ENCODE data around the gene SPSB4. TPM values are rescaled to one million over a fixed set of nuclear protein-coding genes. Genes with fewer than 3 reads are reported as not detected.

SPSB4 gene
- total RNA-seq, 1 donor from 2014 or later: 2.2 TPM

- peaks cover 27% of the 10 kb centered on the region for H3K4me1 Mint-ChIP-seq (ENCODE audit: low read depth, unreplicated experiment)
Measured at GRCh38 chr3:141080431-141080830, 29.3 kb downstream of the SPSB4 start.

GRCh38 chr3:141081141-141081795 is 30.1 kb downstream of the SPSB4 start:
- H2AFZ ChIP-seq (ENCODE audit: low read depth, low read length): no peak overlapping the region
- Mint-ChIP-seq H3K4me1 (ENCODE audit: low read depth, unreplicated experiment) (peaks cover 27% of the 10 kb centered on the region), H3K36me3 (ENCODE audit: low read depth, unreplicated experiment) (no peaks in the 10 kb centered on the region), H3K27me3 (ENCODE audit: low read depth, unreplicated experiment) (peaks cover 5% of the 10 kb centered on the region), H3K27ac (ENCODE audit: unreplicated experiment) (peak overlapping the region; percentile 47), H3K4me3 (ENCODE audit: unreplicated experiment) (no peak overlapping the region), H3K9me3 (ENCODE audit: unreplicated experiment) (peaks cover 7% of the 10 kb centered on the region)
- no peak overlapping the region for H3K4me2 ChIP-seq (ENCODE audit: low read length)
- H3K4me1 ChIP-seq (ENCODE audit: insufficient read depth, low read length): peaks cover 16% of the 10 kb centered on the region
- FAIRE-seq (no peak), DNase-seq (ENCODE audit: low read depth) (no peak)
- no peaks in the 10 kb centered on the region for H3K79me2 ChIP-seq (ENCODE audit: insufficient read depth, low read length)
- H4K20me1 ChIP-seq (ENCODE audit: insufficient read depth, low read length): no peaks in the 10 kb centered on the region
- H3K4me3 ChIP-seq (ENCODE audit: insufficient read depth, low read depth, low read length): no peak overlapping the region
- no peaks in the 10 kb centered on the region for H3K36me3 ChIP-seq (ENCODE audit: insufficient read depth, low read length)
- no peak overlapping the region for H3K27ac ChIP-seq (ENCODE audit: low read depth, low read length)
- H3K9ac ChIP-seq (ENCODE audit: low read length): no peak overlapping the region
- H3K9me3 ChIP-seq (ENCODE audit: insufficient read depth, low read depth, low read length): no peaks in the 10 kb centered on the region
- H3K27me3 ChIP-seq (ENCODE audit: insufficient read depth, low read length): no peaks in the 10 kb centered on the region
- TF ChIP-seq EZH2 (IDR thresholded peaks at IDR 0.05; ENCODE audit: insufficient read depth, low read length): no peak
- TF ChIP-seq CTCF (IDR thresholded peaks at IDR 0.05; ENCODE audit: insufficient read depth, low read depth, low read length): no peak

More at GRCh38 chr3:141080431-141080830, 29.3 kb downstream of the SPSB4 start:
- H2AFZ ChIP-seq (ENCODE audit: low read depth, low read length): no peak overlapping the region
- no peaks in the 10 kb centered on the region for H3K36me3 ChIP-seq (ENCODE audit: insufficient read depth, low read length)
- Mint-ChIP-seq H3K4me3 (ENCODE audit: unreplicated experiment) (no peak overlapping the region), H3K27me3 (ENCODE audit: low read depth, unreplicated experiment) (peaks cover 5% of the 10 kb centered on the region), H3K27ac (ENCODE audit: unreplicated experiment) (no peak overlapping the region), H3K9me3 (ENCODE audit: unreplicated experiment) (peaks cover 7% of the 10 kb centered on the region), H3K36me3 (ENCODE audit: low read depth, unreplicated experiment) (no peaks in the 10 kb centered on the region)
- H3K4me2 ChIP-seq (ENCODE audit: low read length): no peak overlapping the region
- H4K20me1 ChIP-seq (ENCODE audit: insufficient read depth, low read length): no peaks in the 10 kb centered on the region
- no peak for TF ChIP-seq CTCF (IDR thresholded peaks at IDR 0.05; ENCODE audit: insufficient read depth, low read depth, low read length)
- no peak for TF ChIP-seq EZH2 (IDR thresholded peaks at IDR 0.05; ENCODE audit: insufficient read depth, low read length)
- H3K27ac ChIP-seq (ENCODE audit: low read depth, low read length): no peak overlapping the region
- no peaks in the 10 kb centered on the region for H3K27me3 ChIP-seq (ENCODE audit: insufficient read depth, low read length)
- no peak overlapping the region for H3K4me3 ChIP-seq (ENCODE audit: insufficient read depth, low read depth, low read length)
- peaks cover 17% of the 10 kb centered on the region for H3K4me1 ChIP-seq (ENCODE audit: insufficient read depth, low read length)
- DNase-seq (ENCODE audit: low read depth) (no peak), FAIRE-seq (no peak)
- H3K9me3 ChIP-seq (ENCODE audit: insufficient read depth, low read depth, low read length): no peaks in the 10 kb centered on the region
- no peaks in the 10 kb centered on the region for H3K79me2 ChIP-seq (ENCODE audit: insufficient read depth, low read length)
- H3K9ac ChIP-seq (ENCODE audit: low read length): no peak overlapping the region

DNA sequence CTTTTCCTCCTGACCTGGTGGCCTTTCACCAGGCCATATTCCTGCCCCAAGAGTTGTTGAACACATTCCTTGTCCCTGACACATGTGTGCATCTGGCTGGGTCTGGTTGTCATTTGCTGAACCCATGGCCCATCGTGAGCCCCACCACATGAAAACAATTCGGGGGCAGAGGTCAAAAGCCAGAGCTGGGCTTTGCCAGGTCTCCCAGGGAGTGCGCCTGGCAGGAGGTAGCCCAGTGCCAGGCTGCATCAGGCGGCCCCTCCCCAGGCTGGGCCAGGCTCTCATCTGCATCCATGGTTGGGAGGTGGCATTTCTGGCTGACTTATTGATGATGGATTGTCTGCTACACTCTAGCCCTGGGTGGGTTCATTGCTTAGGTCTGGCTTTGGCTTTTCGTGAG is 30.9 kb downstream of the SPSB4 start:
- DNase-seq (ENCODE audit: low read depth) (no peak), FAIRE-seq (no peak)
- Histone ChIP-seq H3K9me3 (ENCODE audit: insufficient read depth, low read depth, low read length) (no peaks in the 10 kb centered on the region), H3K4me3 (ENCODE audit: insufficient read depth, low read depth, low read length) (no peak overlapping the region), H2AFZ (ENCODE audit: low read depth, low read length) (no peak overlapping the region), H3K36me3 (ENCODE audit: insufficient read depth, low read length) (no peaks in the 10 kb centered on the region), H3K79me2 (ENCODE audit: insufficient read depth, low read length) (no peaks in the 10 kb centered on the region), H3K4me2 (ENCODE audit: low read length) (no peak overlapping the region), H3K27ac (ENCODE audit: low read depth, low read length) (no peak overlapping the region), H3K27me3 (ENCODE audit: insufficient read depth, low read length) (no peaks in the 10 kb centered on the region), H4K20me1 (ENCODE audit: insufficient read depth, low read length) (no peaks in the 10 kb centered on the region), H3K4me1 (ENCODE audit: insufficient read depth, low read length) (peaks cover 8% of the 10 kb centered on the region), H3K9ac (ENCODE audit: low read length) (no peak overlapping the region)
- Mint-ChIP-seq H3K27me3 (ENCODE audit: low read depth, unreplicated experiment) (peaks cover 8% of the 10 kb centered on the region), H3K4me1 (ENCODE audit: low read depth, unreplicated experiment) (peaks cover 23% of the 10 kb centered on the region), H3K4me3 (ENCODE audit: unreplicated experiment) (no peak overlapping the region), H3K9me3 (ENCODE audit: unreplicated experiment) (peaks cover 7% of the 10 kb centered on the region), H3K27ac (ENCODE audit: unreplicated experiment) (no peak overlapping the region), H3K36me3 (ENCODE audit: low read depth, unreplicated experiment) (no peaks in the 10 kb centered on the region)
- TF ChIP-seq CTCF (IDR thresholded peaks at IDR 0.05; ENCODE audit: insufficient read depth, low read depth, low read length): no peak
- TF ChIP-seq EZH2 (IDR thresholded peaks at IDR 0.05; ENCODE audit: insufficient read depth, low read length): no peak
